GM12878 (cell line): ENCODE data around the gene TMEM120B. TPM values are rescaled to one million over a fixed set of nuclear protein-coding genes. Genes with fewer than 3 reads are reported as not detected.

Source experiments
- ATAC-seq: fragments of 200-7000 bp; cut with Tn5 transposase; 3 replicates; pipeline ENCODE4 v1.9.1; 2020; ENCODE audit warnings: mild to moderate bottlenecking, moderate library complexity
- BruUV-seq: library from RNA; stranded (reverse); fragments of 400-500 nt; replicated peaks from 2 replicates; lab custom pipeline; 2021; lab: Mats Ljungman, UMichigan
- CTCF ChIA-PET: fragments of 300-600 bp; sonication (Branson Sonifier 250); formaldehyde crosslinking; extraction: SDS; loops from one replicate; lab custom pipeline; 2021; ENCODE audit warnings: inconsistent platforms; lab: Yijun Ruan, JAX
- POLR2A ChIA-PET: fragments of 350-600 bp; formaldehyde crosslinking; extraction: SDS; loops from one replicate; lab custom pipeline; 2021; ENCODE audit warnings: inconsistent platforms; lab: Charles Lee
- RAD21 ChIA-PET: fragments of 300-600 bp; sonication (Branson Sonifier 250); formaldehyde crosslinking; loops from one replicate; lab custom pipeline; 2023; ENCODE audit warnings: antibody characterized with exemption; ENCODE audit not compliant: unreplicated experiment; lab: Charles Lee
- SMC1A ChIA-PET: fragments of 300-600 bp; sonication (Branson Sonifier 250); formaldehyde crosslinking; loops from one replicate; lab custom pipeline; 2023; ENCODE audit not compliant: unreplicated experiment, uncharacterized antibody; lab: Charles Lee
- DNase-seq: peaks from one replicate; pipeline ENCODE4 v3.0.0-alpha.2; 2011; ENCODE audit warnings: low read depth, low spot score
- FAIRE-seq: peaks from 3 replicates; lab custom pipeline; 2011; peaks lifted over from hg19 to GRCh38; lab: Jason Lieb, UNC
- H2AFZ ChIP-seq: 2 replicates; pipeline ENCODE4 v1.6.0; 2011; ENCODE audit warnings: low read depth, low read length, control low read depth; ENCODE audit not compliant: control insufficient read depth
- H3K27ac ChIP-seq: 2 replicates; pipeline ENCODE4 v1.5.1; 2011; ENCODE audit warnings: control low read depth; ENCODE audit not compliant: control insufficient read depth, insufficient read depth
- H3K27me3 ChIP-seq, 2 experiments: replicated peaks in 1 of 2; 2 replicates each; pipeline versions ENCODE4 v1.6.0 to v1.6.1; 2011; ENCODE audit warnings: low read length in 1 of 2; ENCODE audit not compliant: control insufficient read depth in 2 of 2, insufficient read depth in 2 of 2
- H3K36me3 ChIP-seq, 2 experiments: 2 replicates each; pipeline ENCODE4 v1.5.1; 2011; ENCODE audit warnings: low read length in 1 of 2; ENCODE audit not compliant: control insufficient read depth in 2 of 2, insufficient read depth in 2 of 2
- H3K4me1 ChIP-seq: 2 replicates; pipeline ENCODE4 v1.6.1; 2011; ENCODE audit warnings: mild to moderate bottlenecking, low read length, moderate library complexity, mixed read lengths; ENCODE audit not compliant: control insufficient read depth, insufficient read depth
- H3K4me2 ChIP-seq: 2 replicates; pipeline ENCODE4 v1.6.0; 2011; ENCODE audit warnings: control low read depth; ENCODE audit not compliant: control insufficient read depth, insufficient read depth
- H3K4me3 ChIP-seq: fragments of 200-600 bp; sonication (generic); 2 replicates; pipeline ENCODE4 v1.5.1; 2016
- H3K79me2 ChIP-seq: 2 replicates; pipeline ENCODE4 v1.6.0; 2011; ENCODE audit warnings: low read length; ENCODE audit not compliant: control insufficient read depth, insufficient read depth
- H3K9ac ChIP-seq: 2 replicates; pipeline ENCODE4 v1.8.0; 2011; ENCODE audit warnings: low read length, control low read depth, mixed read lengths; ENCODE audit not compliant: control insufficient read depth, insufficient read depth
- H3K9me3 ChIP-seq: replicated peaks from 3 replicates; pipeline ENCODE4 v1.5.1; 2011; ENCODE audit warnings: mild to moderate bottlenecking, low read length; ENCODE audit not compliant: control insufficient read depth, insufficient read depth
- H4K20me1 ChIP-seq: 2 replicates; pipeline ENCODE4 v1.6.0; 2011; ENCODE audit not compliant: control insufficient read depth, insufficient read depth
- GATAD2B ChIP-seq: fragments of 450-650 bp; conservative IDR thresholded peaks from 2 replicates; pipeline ENCODE4 v1.6.1; 2017; ENCODE audit warnings: low read depth, mild to moderate bottlenecking, moderate library complexity
- HCFC1 ChIP-seq: fragments of 150-350 bp; IDR thresholded peaks from 2 replicates; pipeline ENCODE4 v1.6.1; 2014; ENCODE audit warnings: low read length
- IKZF2 ChIP-seq, 2 experiments: fragments of 450-650 bp; IDR thresholded peaks; 2 replicates each; pipeline ENCODE4 v1.6.1; 2017; ENCODE audit warnings: mild to moderate bottlenecking in 2 of 2, moderate library complexity in 2 of 2
- JUND ChIP-seq: IDR thresholded peaks from 2 replicates; pipeline ENCODE4 v1.6.1; 2012; ENCODE audit warnings: low read depth, mild to moderate bottlenecking, low read length, improper control_type of control experiment, moderate library complexity
- NFXL1 ChIP-seq: fragments of 450-650 bp; IDR thresholded peaks from 2 replicates; pipeline ENCODE4 v1.6.1; 2017; ENCODE audit warnings: antibody characterized with exemption, mild to moderate bottlenecking, borderline replicate concordance
- POLR2A ChIP-seq: IDR thresholded peaks from 2 replicates; pipeline ENCODE4 v1.6.1; 2011; ENCODE audit warnings: low read depth, mild to moderate bottlenecking, low read length
- SUZ12 ChIP-seq: fragments of 200-600 bp; sonication (generic); IDR thresholded peaks from one replicate; pipeline ENCODE4 v1.6.1; 2018; ENCODE audit warnings: antibody characterized with exemption, mild to moderate bottlenecking; ENCODE audit not compliant: unreplicated experiment
- TCF12 ChIP-seq: IDR thresholded peaks from 2 replicates; pipeline ENCODE4 v1.6.1; 2011; ENCODE audit warnings: low read depth, mild to moderate bottlenecking, low read length
- ZBED1 ChIP-seq: IDR thresholded peaks from 2 replicates; pipeline ENCODE4 v1.6.1; 2016; ENCODE audit warnings: borderline replicate concordance
- WGBS: methylation state at CpG from one replicate; pipeline ENCODE4 v1.1.6; 2016; ENCODE audit warnings: low lambda C conversion rate; ENCODE audit not compliant: insufficient replicate concordance, insufficient coverage; ENCODE audit errors: missing lambda C conversion rate; 5-methylcytosine and 5-hydroxymethylcytosine counted together
- in situ Hi-C: fragments of 300-500 bp; cut with MboI; formaldehyde crosslinking; loops from 9 replicates; pipeline ENCODE4 v1.14.3; 2018; ENCODE audit warnings: mixed read lengths
- intact Hi-C: fragments of 100-400 bp; cut with micrococcal nuclease; formaldehyde crosslinking; loops from one replicate; pipeline ENCODE4 v1.14.2; 2022; ENCODE audit not compliant: unreplicated experiment
- polyA plus RNA-seq, 11 experiments: library from polyadenylated mRNA; depleted of rRNA in 4 of 11; unstranded in 6 of 11; stranded (reverse) in 5 of 11; fragments of >200 nt; fragmentation: Nextera tagmentation in 4 of 11; fragmentation: Illumina TruSeq in 1 of 11; extraction: Ambion mirVana in 4 of 11; extraction: Trizol in 1 of 11; gene quantifications; 1 replicate in 1 of 11; 2 replicates in 10 of 11; pipeline versions ENCODE4 v1.2.1 to v1.2.3, GENCODE V29; 2011 to 2016; ENCODE audit warnings: inconsistent platforms in 2 of 11, missing spikeins in 2 of 11, low read depth in 1 of 11
- total RNA-seq, 4 experiments: library from RNA; depleted of rRNA in 3 of 4; stranded (reverse); fragments of >200 nt in 3 of 4; fragmentation: Illumina TruSeq in 1 of 4; extraction: Trizol in 1 of 4; gene quantifications; 2 replicates each; pipeline versions ENCODE4 v1.2.1 to v1.2.3, GENCODE V29; 2013 to 2021
- TF ChIP-seq, protein P1 (sequence below): fragments of 450-650 bp; formaldehyde crosslinking; IDR thresholded peaks from 2 replicates; pipeline ENCODE4 v1.4.0; 2020; ENCODE audit warnings: mild to moderate bottlenecking, moderate library complexity

The TMEM120B gene
- total and polyA plus RNA-seq, 10 of the 15 experiments (the other 5 are each of a cell fraction or from before 2014, with no cell fraction given): 4.0 to 26.2 (median 9.2) TPM

DNA sequence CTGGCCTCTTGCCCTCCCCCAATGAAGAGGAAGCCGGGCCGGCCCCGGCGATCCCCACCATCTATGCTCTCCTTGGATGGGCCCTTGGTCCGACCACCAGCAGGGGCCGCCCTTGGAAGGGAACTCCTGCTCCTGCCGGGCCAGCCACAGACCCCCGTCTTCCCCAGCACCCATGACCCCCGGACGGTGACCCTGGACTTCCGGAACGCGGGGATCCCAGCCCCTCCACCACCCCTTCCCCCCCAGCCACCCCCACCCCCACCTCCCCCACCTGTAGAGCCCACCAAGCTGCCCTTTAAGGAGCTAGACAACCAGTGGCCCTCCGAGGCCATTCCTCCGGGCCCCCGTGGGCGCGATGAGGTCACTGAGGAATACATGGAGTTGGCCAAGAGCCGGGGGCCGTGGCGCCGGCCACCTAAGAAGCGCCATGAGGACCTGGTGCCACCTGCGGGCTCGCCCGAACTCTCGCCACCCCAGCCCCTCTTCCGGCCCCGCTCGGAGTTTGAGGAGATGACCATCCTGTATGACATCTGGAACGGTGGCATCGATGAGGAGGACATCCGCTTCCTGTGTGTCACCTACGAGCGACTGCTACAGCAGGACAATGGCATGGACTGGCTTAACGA is 110.7 kb downstream of the TMEM120B start:
- intact Hi-C loops (no loop called here), in situ Hi-C loops (no loop called here)
- Histone ChIP-seq H3K27me3 (no peaks in the 10 kb centered on the region), H3K27ac (no peak overlapping the region), H4K20me1 (no peaks in the 10 kb centered on the region; the same call in 1 of the 2 replicates), H3K4me3 (no peak overlapping the region), H3K9me3 (no peaks in the 10 kb centered on the region), H2AFZ (no peak overlapping the region), H3K4me1 (no peaks in the 10 kb centered on the region), H3K4me2 (no peak overlapping the region), H3K9ac (no peak overlapping the region), H3K79me2 (no peaks in the 10 kb centered on the region), H3K36me3 (peaks cover 21 to 28% of the 10 kb centered on the region in 2 experiments; a peak in 3 of 4 replicates)
- DNase-seq (no peak), ATAC-seq (no peak), FAIRE-seq (no peak)
- TF ChIP-seq HCFC1: no peak
- 0 out of 2 replicates have a peak, but pooled peaks have one; percentile 10 for TF ChIP-seq POLR2A
- 96% methylated on average over 29 of the region's 36 CpGs for whole genome bisulfite sequencing
- ChIA-PET CTCF (no interaction called here), POLR2A (no interaction called here), SMC1A (no interaction called here), RAD21 (no interaction called here)
- BruUV-seq: no TSS peak

- DNase-seq: no peak
- Histone ChIP-seq H3K4me3 (no peak overlapping the region), H2AFZ (no peak overlapping the region), H3K4me1 (no peaks in the 10 kb centered on the region), H3K9ac (no peak overlapping the region), H3K4me2 (no peak overlapping the region), H3K79me2 (no peaks in the 10 kb centered on the region), H3K36me3 (peaks cover 23 to 29% of the 10 kb centered on the region in 2 experiments; a peak in 3 of 4 replicates), H3K27ac (no peak overlapping the region), H4K20me1 (no peaks in the 10 kb centered on the region; the same call in 1 of the 2 replicates), H3K9me3 (no peaks in the 10 kb centered on the region), H3K27me3 (no peaks in the 10 kb centered on the region)
- in situ Hi-C loops (no loop called here), intact Hi-C loops (no loop called here)
- BruUV-seq: no TSS peak
- ATAC-seq: no peak
- ChIA-PET RAD21 (no interaction called here), CTCF (interaction anchor here (0.8 to 1.0 kb wide), 2 partner anchors 28 to 65 kb away, joined by 3 read pairs; partner anchors contain the start of gene PSMD9), SMC1A (interaction anchor here (1.4 kb wide), 1 partner anchor 29 kb away, joined by 4 read pairs; no protein-coding TSS in a partner anchor), POLR2A (no interaction called here)
- whole genome bisulfite sequencing: 90% methylated on average over 12 of the region's 12 CpGs
- no peak for FAIRE-seq
- TF ChIP-seq IKZF2 (IDR thresholded peaks at IDR 0.05) (no peak), JUND (no peak), SUZ12 (no peak), NFXL1 (no peak), ZBED1 (no peak), GATAD2B (no peak), TCF12 (no peak)
- TF ChIP-seq, protein P1, sequence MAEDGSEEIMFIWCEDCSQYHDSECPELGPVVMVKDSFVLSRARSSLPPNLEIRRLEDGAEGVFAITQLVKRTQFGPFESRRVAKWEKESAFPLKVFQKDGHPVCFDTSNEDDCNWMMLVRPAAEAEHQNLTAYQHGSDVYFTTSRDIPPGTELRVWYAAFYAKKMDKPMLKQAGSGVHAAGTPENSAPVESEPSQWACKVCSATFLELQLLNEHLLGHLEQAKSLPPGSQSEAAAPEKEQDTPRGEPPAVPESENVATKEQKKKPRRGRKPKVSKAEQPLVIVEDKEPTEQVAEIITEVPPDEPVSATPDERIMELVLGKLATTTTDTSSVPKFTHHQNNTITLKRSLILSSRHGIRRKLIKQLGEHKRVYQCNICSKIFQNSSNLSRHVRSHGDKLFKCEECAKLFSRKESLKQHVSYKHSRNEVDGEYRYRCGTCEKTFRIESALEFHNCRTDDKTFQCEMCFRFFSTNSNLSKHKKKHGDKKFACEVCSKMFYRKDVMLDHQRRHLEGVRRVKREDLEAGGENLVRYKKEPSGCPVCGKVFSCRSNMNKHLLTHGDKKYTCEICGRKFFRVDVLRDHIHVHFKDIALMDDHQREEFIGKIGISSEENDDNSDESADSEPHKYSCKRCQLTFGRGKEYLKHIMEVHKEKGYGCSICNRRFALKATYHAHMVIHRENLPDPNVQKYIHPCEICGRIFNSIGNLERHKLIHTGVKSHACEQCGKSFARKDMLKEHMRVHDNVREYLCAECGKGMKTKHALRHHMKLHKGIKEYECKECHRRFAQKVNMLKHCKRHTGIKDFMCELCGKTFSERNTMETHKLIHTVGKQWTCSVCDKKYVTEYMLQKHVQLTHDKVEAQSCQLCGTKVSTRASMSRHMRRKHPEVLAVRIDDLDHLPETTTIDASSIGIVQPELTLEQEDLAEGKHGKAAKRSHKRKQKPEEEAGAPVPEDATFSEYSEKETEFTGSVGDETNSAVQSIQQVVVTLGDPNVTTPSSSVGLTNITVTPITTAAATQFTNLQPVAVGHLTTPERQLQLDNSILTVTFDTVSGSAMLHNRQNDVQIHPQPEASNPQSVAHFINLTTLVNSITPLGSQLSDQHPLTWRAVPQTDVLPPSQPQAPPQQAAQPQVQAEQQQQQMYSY (CRISPR knock-in tag): no peak
These were observed 111.2 kb downstream of the TMEM120B start for GRCh38 chr12:121823727-121824115.
